HG02678 (cell line): Measurements from ENCODE around the gene GLRA2.
A peak's percentile ranks its signal among the peaks of the same experiment; 100 is the strongest.

Source experiments
- ATAC-seq: cut with Tn5 transposase; IDR thresholded peaks from one replicate; pipeline ENCODE4 v1.9.1; 2021; ENCODE audit warnings: mild to moderate bottlenecking, moderate library complexity; ENCODE audit not compliant: unreplicated experiment

Gene GLRA2

GRCh38 chrX:14529290-14529989 lies at the start of gene GLRA2:
TSS of gene GLRA2 (plus strand) at chrX:14529536. CDS start at chrX:14530058, 522 bp downstream.
- no peak for ATAC-seq

DNA sequence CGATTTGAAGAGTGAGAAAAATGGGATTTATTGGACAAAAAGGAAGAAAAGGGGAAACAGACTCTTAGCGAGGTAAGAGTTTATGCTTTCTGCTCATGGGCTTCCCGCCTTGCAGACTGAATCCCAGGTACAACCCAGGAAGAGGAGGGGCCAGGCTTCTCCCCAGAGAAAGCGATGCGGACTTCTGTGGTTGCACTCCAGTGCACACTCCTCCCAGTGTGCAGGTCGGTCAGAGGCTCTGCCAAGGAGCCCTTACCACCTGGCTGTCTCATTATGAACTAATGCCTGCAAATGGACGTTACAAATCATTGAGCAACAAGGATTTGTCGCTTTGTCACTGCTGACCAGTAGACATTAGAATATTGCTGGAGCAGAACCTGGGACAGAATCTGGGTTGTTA lies 39.9 kb upstream of the GLRA2 start:
- no peak for ATAC-seq

GRCh38 chrX:14491689-14492088 lies 37.6 kb upstream of the GLRA2 start:
- no peak for ATAC-seq

- ATAC-seq = peak; percentile 46
These were observed 32.7 kb upstream of the GLRA2 start for GRCh38 chrX:14496674-14497073.

- peak; percentile 76 for ATAC-seq
These were observed 32.1 kb upstream of the GLRA2 start for GRCh38 chrX:14497184-14497666.

GRCh38 chrX:14501327-14501726 lies 28.0 kb upstream of the GLRA2 start:
- no peak for ATAC-seq

DNA sequence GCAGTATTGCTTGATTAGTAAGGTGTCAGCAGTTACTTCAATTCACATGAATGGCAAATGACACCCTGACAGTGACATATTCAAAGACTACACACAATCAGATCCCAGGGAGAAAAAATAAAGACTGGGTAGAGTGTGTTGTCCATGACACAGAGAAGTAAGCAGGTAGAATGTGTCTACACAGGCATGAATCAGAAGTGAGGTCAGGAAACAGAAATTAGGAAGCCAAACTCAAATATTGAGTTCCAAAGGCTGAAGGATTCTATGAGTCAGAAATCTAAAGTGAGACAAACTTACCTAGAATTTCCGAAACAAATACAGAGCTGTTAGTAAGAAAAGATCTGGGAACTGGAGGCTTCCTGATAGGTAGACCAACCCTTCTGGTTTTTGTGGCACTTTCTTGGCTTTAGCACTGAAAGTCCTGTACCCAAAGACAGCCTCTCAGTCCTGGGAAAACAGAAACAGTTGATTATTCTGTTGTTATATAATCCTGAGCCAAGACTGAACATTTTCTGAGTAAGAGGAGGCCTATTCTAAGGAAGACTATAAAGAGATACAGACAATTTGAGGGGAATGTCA lies 24.3 kb upstream of the GLRA2 start:
- ATAC-seq = no peak

DNA sequence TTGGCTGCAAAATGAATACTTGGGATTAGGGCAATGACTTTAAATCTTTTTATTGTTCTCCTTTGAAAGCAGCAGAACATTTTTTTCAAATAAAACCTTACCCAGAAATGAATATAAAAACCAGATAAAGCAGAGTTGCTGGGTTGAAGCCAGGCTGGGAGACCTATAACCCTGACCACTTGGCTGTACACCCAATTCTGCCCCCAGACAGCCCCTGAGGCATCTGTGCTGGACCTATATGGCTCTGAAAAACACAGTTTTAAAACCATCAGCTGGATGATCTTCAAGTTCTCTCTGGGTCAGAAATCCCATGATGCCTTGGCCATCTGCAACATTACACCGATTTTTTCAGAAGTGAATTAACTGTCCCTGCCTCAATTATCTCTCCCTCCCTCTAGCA lies 23.7 kb upstream of the GLRA2 start:
- ATAC-seq = no peak

GRCh38 chrX:14506866-14507265 lies 22.5 kb upstream of the GLRA2 start:
- no peak for ATAC-seq

- no peak for ATAC-seq
These were observed 21.2 kb upstream of the GLRA2 start for GRCh38 chrX:14508025-14508690.

- ATAC-seq = no peak
These were observed 19.8 kb upstream of the GLRA2 start for GRCh38 chrX:14509325-14510057.

- ATAC-seq = no peak
These were observed 577 bp upstream of the GLRA2 start for GRCh38 chrX:14528629-14529289.

- no peak for ATAC-seq
These were observed 4.5 kb downstream of the GLRA2 start for GRCh38 chrX:14533867-14534266.

- ATAC-seq = no peak
These were observed 16.9 kb downstream of the GLRA2 start for GRCh38 chrX:14546190-14546589.

GRCh38 chrX:14554131-14554715 lies 24.9 kb downstream of the GLRA2 start:
- no peak for ATAC-seq

DNA sequence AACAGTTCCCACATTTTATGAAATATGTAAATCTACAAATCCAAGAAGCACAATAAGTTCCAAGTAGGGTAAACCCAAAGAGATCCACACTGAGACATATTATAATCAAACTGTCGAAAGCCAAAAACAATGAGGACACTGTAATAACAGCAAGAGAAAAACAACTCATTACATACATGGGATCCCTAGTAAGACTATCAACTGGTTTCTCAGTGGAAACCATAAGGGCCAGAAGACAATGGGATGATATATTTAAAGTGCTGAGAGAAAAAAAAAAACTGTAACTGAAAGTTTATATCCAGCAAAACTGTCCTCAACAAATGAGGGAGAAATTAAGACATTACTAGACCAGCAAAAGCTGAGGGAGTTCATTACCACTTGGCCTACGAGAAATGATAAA lies 34.7 kb downstream of the GLRA2 start:
- ATAC-seq = no peak

- no peak for ATAC-seq
These were observed 43.8 kb downstream of the GLRA2 start for GRCh38 chrX:14573161-14573560.

GRCh38 chrX:14581081-14581480 lies 51.7 kb downstream of the GLRA2 start:
- no peak for ATAC-seq

DNA sequence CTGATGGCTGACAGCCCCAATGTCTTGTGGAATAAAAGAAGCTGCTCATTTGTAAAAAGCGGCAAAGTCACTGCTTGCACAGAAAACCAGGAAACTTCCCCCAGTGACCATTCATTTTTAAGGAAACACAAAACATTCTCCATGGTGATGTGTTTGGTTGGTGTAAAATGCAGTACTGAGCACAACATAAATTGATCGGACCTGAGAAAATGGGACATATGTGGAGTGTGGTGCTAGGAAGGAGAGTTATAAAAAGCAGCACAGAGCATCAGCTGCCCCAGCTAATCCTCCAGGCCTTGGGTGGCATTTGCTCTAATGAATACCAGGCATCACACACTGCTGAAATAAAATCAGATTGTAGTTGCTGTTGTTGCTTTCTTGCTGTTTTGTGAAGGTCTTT lies 55.2 kb downstream of the GLRA2 start:
- no peak for ATAC-seq

- ATAC-seq = no peak
These were observed 60.9 kb downstream of the GLRA2 start for GRCh38 chrX:14590216-14590615.
